GM12878 (cell line): ENCODE data around the gene CKS2. TPM values are rescaled to one million over a fixed set of nuclear protein-coding genes. Genes with fewer than 3 reads are reported as not detected.

ENCODE experiments used
- ATAC-seq: fragments of 200-7000 bp; cut with Tn5 transposase; 3 replicates; pipeline ENCODE4 v1.9.1; 2020; ENCODE audit warnings: mild to moderate bottlenecking, moderate library complexity
- BruUV-seq: library from RNA; stranded (reverse); fragments of 400-500 nt; replicated peaks from 2 replicates; lab custom pipeline; 2021; lab: Mats Ljungman, UMichigan
- CTCF ChIA-PET: fragments of 300-600 bp; sonication (Branson Sonifier 250); formaldehyde crosslinking; extraction: SDS; loops from one replicate; lab custom pipeline; 2021; ENCODE audit warnings: inconsistent platforms; lab: Yijun Ruan, JAX
- POLR2A ChIA-PET: fragments of 350-600 bp; formaldehyde crosslinking; extraction: SDS; loops from one replicate; lab custom pipeline; 2021; ENCODE audit warnings: inconsistent platforms; lab: Charles Lee
- RAD21 ChIA-PET: fragments of 300-600 bp; sonication (Branson Sonifier 250); formaldehyde crosslinking; loops from one replicate; lab custom pipeline; 2023; ENCODE audit warnings: antibody characterized with exemption; ENCODE audit not compliant: unreplicated experiment; lab: Charles Lee
- SMC1A ChIA-PET: fragments of 300-600 bp; sonication (Branson Sonifier 250); formaldehyde crosslinking; loops from one replicate; lab custom pipeline; 2023; ENCODE audit not compliant: unreplicated experiment, uncharacterized antibody; lab: Charles Lee
- DNase-seq: peaks from one replicate; pipeline ENCODE4 v3.0.0-alpha.2; 2011; ENCODE audit warnings: low read depth, low spot score
- FAIRE-seq: peaks from 3 replicates; lab custom pipeline; 2011; peaks lifted over from hg19 to GRCh38; lab: Jason Lieb, UNC
- H2AFZ ChIP-seq: 2 replicates; pipeline ENCODE4 v1.6.0; 2011; ENCODE audit warnings: low read depth, low read length, control low read depth; ENCODE audit not compliant: control insufficient read depth
- H3K27ac ChIP-seq: 2 replicates; pipeline ENCODE4 v1.5.1; 2011; ENCODE audit warnings: control low read depth; ENCODE audit not compliant: control insufficient read depth, insufficient read depth
- H3K27me3 ChIP-seq, 2 experiments: replicated peaks in 1 of 2; 2 replicates each; pipeline versions ENCODE4 v1.6.0 to v1.6.1; 2011; ENCODE audit warnings: low read length in 1 of 2; ENCODE audit not compliant: control insufficient read depth in 2 of 2, insufficient read depth in 2 of 2
- H3K36me3 ChIP-seq, 2 experiments: 2 replicates each; pipeline ENCODE4 v1.5.1; 2011; ENCODE audit warnings: low read length in 1 of 2; ENCODE audit not compliant: control insufficient read depth in 2 of 2, insufficient read depth in 2 of 2
- H3K4me1 ChIP-seq: 2 replicates; pipeline ENCODE4 v1.6.1; 2011; ENCODE audit warnings: mild to moderate bottlenecking, low read length, moderate library complexity, mixed read lengths; ENCODE audit not compliant: control insufficient read depth, insufficient read depth
- H3K4me2 ChIP-seq: 2 replicates; pipeline ENCODE4 v1.6.0; 2011; ENCODE audit warnings: control low read depth; ENCODE audit not compliant: control insufficient read depth, insufficient read depth
- H3K4me3 ChIP-seq: fragments of 200-600 bp; sonication (generic); 2 replicates; pipeline ENCODE4 v1.5.1; 2016
- H3K79me2 ChIP-seq: 2 replicates; pipeline ENCODE4 v1.6.0; 2011; ENCODE audit warnings: low read length; ENCODE audit not compliant: control insufficient read depth, insufficient read depth
- H3K9ac ChIP-seq: 2 replicates; pipeline ENCODE4 v1.8.0; 2011; ENCODE audit warnings: low read length, control low read depth, mixed read lengths; ENCODE audit not compliant: control insufficient read depth, insufficient read depth
- H3K9me3 ChIP-seq: replicated peaks from 3 replicates; pipeline ENCODE4 v1.5.1; 2011; ENCODE audit warnings: mild to moderate bottlenecking, low read length; ENCODE audit not compliant: control insufficient read depth, insufficient read depth
- H4K20me1 ChIP-seq: 2 replicates; pipeline ENCODE4 v1.6.0; 2011; ENCODE audit not compliant: control insufficient read depth, insufficient read depth
- ATF2 ChIP-seq: IDR thresholded peaks from 2 replicates; pipeline ENCODE4 v1.6.1; 2012; ENCODE audit warnings: low read length, inconsistent platforms
- ATF3 ChIP-seq: IDR thresholded peaks from 2 replicates; pipeline ENCODE4 v1.6.1; 2011; ENCODE audit warnings: low read depth, mild to moderate bottlenecking, low read length, moderate library complexity, borderline replicate concordance; ENCODE audit errors: extremely low read depth
- FOXK2 ChIP-seq: fragments of 450-650 bp; IDR thresholded peaks from 2 replicates; pipeline ENCODE4 v1.6.1; 2017; ENCODE audit warnings: mild to moderate bottlenecking, moderate library complexity
- IRF5 ChIP-seq: fragments of 450-650 bp; IDR thresholded peaks from 2 replicates; pipeline ENCODE4 v1.6.1; 2017; ENCODE audit warnings: borderline replicate concordance
- KAT2A ChIP-seq: conservative IDR thresholded peaks from 2 replicates; pipeline ENCODE4 v1.6.1; 2011; ENCODE audit warnings: low read depth, low read length; ENCODE audit not compliant: control insufficient read depth
- PAX8 ChIP-seq: fragments of 450-650 bp; IDR thresholded peaks from 2 replicates; pipeline ENCODE4 v1.6.1; 2017; ENCODE audit warnings: mild to moderate bottlenecking, moderate library complexity
- RELB ChIP-seq: fragments of 450-650 bp; IDR thresholded peaks from 2 replicates; pipeline ENCODE4 v1.6.1; 2017; ENCODE audit warnings: low read depth, mild to moderate bottlenecking, moderate library complexity
- SREBF1 ChIP-seq: IDR thresholded peaks from 2 replicates; pipeline ENCODE4 v1.6.1; 2012; ENCODE audit warnings: mild to moderate bottlenecking, low read length
- ZNF687 ChIP-seq: fragments of 450-650 bp; IDR thresholded peaks from 2 replicates; pipeline ENCODE4 v1.6.1; 2017; ENCODE audit warnings: mild to moderate bottlenecking, moderate library complexity
- WGBS: methylation state at CpG from one replicate; pipeline ENCODE4 v1.1.6; 2016; ENCODE audit warnings: low lambda C conversion rate; ENCODE audit not compliant: insufficient replicate concordance, insufficient coverage; ENCODE audit errors: missing lambda C conversion rate; 5-methylcytosine and 5-hydroxymethylcytosine counted together
- in situ Hi-C: fragments of 300-500 bp; cut with MboI; formaldehyde crosslinking; loops from 9 replicates; pipeline ENCODE4 v1.14.3; 2018; ENCODE audit warnings: mixed read lengths
- intact Hi-C: fragments of 100-400 bp; cut with micrococcal nuclease; formaldehyde crosslinking; loops from one replicate; pipeline ENCODE4 v1.14.2; 2022; ENCODE audit not compliant: unreplicated experiment
- polyA plus RNA-seq, 11 experiments: library from polyadenylated mRNA; depleted of rRNA in 4 of 11; unstranded in 6 of 11; stranded (reverse) in 5 of 11; fragments of >200 nt; fragmentation: Nextera tagmentation in 4 of 11; fragmentation: Illumina TruSeq in 1 of 11; extraction: Ambion mirVana in 4 of 11; extraction: Trizol in 1 of 11; gene quantifications; 1 replicate in 1 of 11; 2 replicates in 10 of 11; pipeline versions ENCODE4 v1.2.1 to v1.2.3, GENCODE V29; 2011 to 2016; ENCODE audit warnings: inconsistent platforms in 2 of 11, missing spikeins in 2 of 11, low read depth in 1 of 11
- total RNA-seq, 4 experiments: library from RNA; depleted of rRNA in 3 of 4; stranded (reverse); fragments of >200 nt in 3 of 4; fragmentation: Illumina TruSeq in 1 of 4; extraction: Trizol in 1 of 4; gene quantifications; 2 replicates each; pipeline versions ENCODE4 v1.2.1 to v1.2.3, GENCODE V29; 2013 to 2021

Gene CKS2
- total and polyA plus RNA-seq, 10 of the 15 experiments (the other 5 are each of a cell fraction or from before 2014, with no cell fraction given): 172 to 1,251 (median 503) TPM

GRCh38 chr9:89319015-89319905 lies 8.3 kb downstream of the CKS2 start:
- SMC1A ChIA-PET: interaction anchor here (1.1 to 4.4 kb wide), 7 partner anchors 8 to 237 kb away, joined by 3 to 23 read pairs (median 4); no protein-coding TSS in a partner anchor
- no peak for TF ChIP-seq IRF5
- 0 out of 2 replicates have a peak, but pooled peaks have one; percentile 44 for TF ChIP-seq ATF2
- peak; percentile 64; the same call in 1 of the 2 replicates for TF ChIP-seq PAX8
- no peak for TF ChIP-seq SREBF1
- no peak for TF ChIP-seq FOXK2
- no peak for TF ChIP-seq KAT2A
- TF ChIP-seq RELB: no peak
- no peak for TF ChIP-seq ZNF687
- no peak for TF ChIP-seq ATF3

More at GRCh38 chr9:89319015-89319905, 8.3 kb downstream of the CKS2 start:
- Histone ChIP-seq H4K20me1 (no peaks in the 10 kb centered on the region), H3K27ac (peak overlapping the region; percentile 98), H3K9ac (peak overlapping the region; percentile 91), H3K36me3 (peaks cover 2 to 13% of the 10 kb centered on the region in 2 experiments; a peak in 3 of 4 replicates), H3K79me2 (peaks cover 85% of the 10 kb centered on the region), H3K9me3 (no peaks in the 10 kb centered on the region), H3K27me3 (no peaks in the 10 kb centered on the region), H3K4me2 (peak overlapping the region; percentile 80), H3K4me1 (peaks cover 8% of the 10 kb centered on the region), H3K4me3 (peak overlapping the region; percentile 74), H2AFZ (peak overlapping the region; percentile 91)
- ChIA-PET CTCF (interaction anchor here (0.6 to 1.0 kb wide), 4 partner anchors 56 to 231 kb away, joined by 4 to 8 read pairs (median 6); no protein-coding TSS in a partner anchor), POLR2A (interaction anchor here (0.6 to 1.0 kb wide), 2 partner anchors 45 to 98 kb away, joined by 3 read pairs; no protein-coding TSS in a partner anchor), RAD21 (interaction anchor here (1.0 to 2.2 kb wide), 3 partner anchors 21 to 230 kb away, joined by 3 to 12 read pairs (median 4); no protein-coding TSS in a partner anchor)
- in situ Hi-C loops: loop anchor here (25.0 kb wide), 1 partner anchor 1757 kb away; no protein-coding TSS in a partner anchor
- ATAC-seq: no peak
- TSS peak; percentile 19 for BruUV-seq
- DNase-seq: no peak
- FAIRE-seq: no peak
- WGBS: 8% methylated on average over 13 of the region's 13 CpGs
- intact Hi-C loops: loop anchor here (2.0 to 10.0 kb wide), 6 partner anchors 88 to 1483 kb away; partner anchors contain the start of genes SEMA4D and SYK
